Eye (tissue), 1 donor: ENCODE results near the gene NDUFA13.
A peak's percentile ranks its signal among the peaks of the same experiment; 100 is the strongest.

Source experiments
- DNase-seq: peaks from one replicate; pipeline ENCODE4 v3.0.0-alpha.2; 2015

The NDUFA13 gene

GRCh38 chr19:19513682-19514081 is 2.3 kb upstream of the NDUFA13 start:
- DNase-seq: no peak

- peak; percentile 89 for DNase-seq
These were observed 1.8 kb upstream of the NDUFA13 start for GRCh38 chr19:19514215-19514657.

- no peak for DNase-seq
These were observed 964 bp upstream of the NDUFA13 start, which contains the start of gene TSSK6 for GRCh38 chr19:19514881-19515641. TSS of gene TSSK6 (minus strand) at chr19:19515548. CDS start at chr19:19515427, 121 bp downstream.

GRCh38 chr19:19517235-19517619 is 1.2 kb downstream of the NDUFA13 start:
- no peak for DNase-seq

GRCh38 chr19:19520989-19521388 is 5.0 kb downstream of the NDUFA13 start:
- DNase-seq: no peak

- no peak for DNase-seq
These were observed 7.2 kb downstream of the NDUFA13 start for GRCh38 chr19:19523177-19523576.

- DNase-seq: no peak
These were observed 8.0 kb downstream of the NDUFA13 start for GRCh38 chr19:19524053-19524452.

- no peak for DNase-seq
These were observed 9.8 kb downstream of the NDUFA13 start for GRCh38 chr19:19525611-19526380.

GRCh38 chr19:19526581-19527370 is 10.8 kb downstream of the NDUFA13 start:
- no peak for DNase-seq

- DNase-seq: no peak
These were observed 11.3 kb downstream of the NDUFA13 start for GRCh38 chr19:19527371-19527656.

- DNase-seq: no peak
These were observed 11.9 kb downstream of the NDUFA13 start for GRCh38 chr19:19527674-19528625.

- peak; percentile 77 for DNase-seq
These were observed 12.9 kb downstream of the NDUFA13 start, which contains the start of gene YJEFN3 for GRCh38 chr19:19528721-19529490. TSS of gene YJEFN3 (plus strand) at chr19:19528911. CDS start at chr19:19528933, 22 bp downstream.

GRCh38 chr19:19529783-19530422 is 13.9 kb downstream of the NDUFA13 start:
- DNase-seq: no peak

- DNase-seq: no peak
These were observed 14.4 kb downstream of the NDUFA13 start for GRCh38 chr19:19530423-19530804.

- no peak for DNase-seq
These were observed 14.9 kb downstream of the NDUFA13 start for GRCh38 chr19:19530889-19531288.

- peak; percentile 90 for DNase-seq
These were observed 16.2 kb downstream of the NDUFA13 start for GRCh38 chr19:19531951-19532805.

GRCh38 chr19:19532806-19533701 is 17.0 kb downstream of the NDUFA13 start:
- no peak for DNase-seq

- DNase-seq: no peak
These were observed 17.8 kb downstream of the NDUFA13 start for GRCh38 chr19:19533841-19534240.
